Neural progenitor cell (in vitro differentiated cells): ENCODE data around the gene ANXA6. TPM values are rescaled to one million over a fixed set of nuclear protein-coding genes. Genes with fewer than 3 reads are reported as not detected.

ENCODE experiments used
- DNase-seq: peaks from one replicate; pipeline ENCODE4 v3.0.0-alpha.2; 2016; ENCODE audit warnings: low spot score
- H2AFZ ChIP-seq: fragments of 200-600 bp; sonication (generic); replicated peaks from 2 replicates; pipeline ENCODE4 v1.6.1; 2016; ENCODE audit warnings: antibody characterized with exemption
- H3F3A ChIP-seq: fragments of 200-600 bp; sonication (generic); 2 replicates; pipeline ENCODE4 v1.6.1; 2016; ENCODE audit warnings: antibody characterized with exemption, low read depth
- H3K27ac ChIP-seq: fragments of 200-600 bp; sonication (generic); 2 replicates; pipeline ENCODE4 v1.5.1; 2016; ENCODE audit warnings: mild to moderate bottlenecking
- H3K27me3 ChIP-seq: fragments of 200-600 bp; sonication (generic); 2 replicates; pipeline ENCODE4 v1.6.1; 2016; ENCODE audit warnings: mild to moderate bottlenecking, moderate library complexity
- H3K36me3 ChIP-seq: fragments of 200-600 bp; sonication (generic); 2 replicates; pipeline ENCODE4 v1.5.1; 2016
- H3K4me1 ChIP-seq: fragments of 200-600 bp; sonication (generic); 2 replicates; pipeline ENCODE4 v1.6.1; 2016; ENCODE audit warnings: mixed run types
- H3K4me2 ChIP-seq: fragments of 200-600 bp; sonication (generic); 2 replicates; pipeline ENCODE4 v1.6.1; 2016
- H3K4me3 ChIP-seq: fragments of 200-600 bp; sonication (generic); 2 replicates; pipeline ENCODE4 v1.5.1; 2016
- H3K79me2 ChIP-seq: fragments of 200-600 bp; sonication (generic); 2 replicates; pipeline ENCODE4 v1.6.1; 2016; ENCODE audit warnings: low read depth
- H3K9ac ChIP-seq: fragments of 200-600 bp; sonication (generic); 2 replicates; pipeline ENCODE4 v1.6.1; 2016
- H3K9me3 ChIP-seq: fragments of 200-600 bp; sonication (generic); 2 replicates; pipeline ENCODE4 v1.5.1; 2016; ENCODE audit warnings: low read depth
- H4K20me1 ChIP-seq: fragments of 200-600 bp; sonication (generic); 2 replicates; pipeline ENCODE4 v1.6.1; 2016; ENCODE audit warnings: low read depth
- H3K27ac Mint-ChIP-seq: 3 replicates; pipeline ENCODE4 v1.8.0; 2021; ENCODE audit warnings: mixed read lengths
- H3K27me3 Mint-ChIP-seq: 2 replicates; pipeline ENCODE4 v1.8.0; 2022; ENCODE audit warnings: low read depth, mild to moderate bottlenecking, inconsistent platforms, moderate library complexity, mixed read lengths; ENCODE audit not compliant: insufficient read depth
- H3K36me3 Mint-ChIP-seq: 3 replicates; pipeline ENCODE4 v1.8.0; 2021; ENCODE audit warnings: mixed read lengths
- H3K4me1 Mint-ChIP-seq: 3 replicates; pipeline ENCODE4 v1.8.0; 2021; ENCODE audit warnings: mixed read lengths
- H3K4me3 Mint-ChIP-seq: 3 replicates; pipeline ENCODE4 v1.8.0; 2021; ENCODE audit warnings: mild to moderate bottlenecking, moderate library complexity, mixed read lengths
- H3K9me3 Mint-ChIP-seq: 3 replicates; pipeline ENCODE4 v1.8.0; 2020; ENCODE audit warnings: mixed read lengths
- EZH2 ChIP-seq: fragments of 200-600 bp; sonication (generic); IDR thresholded peaks from 2 replicates; pipeline ENCODE4 v1.6.1; 2017; ENCODE audit warnings: antibody characterized with exemption, mild to moderate bottlenecking, moderate library complexity
- EZH2phosphoT487 ChIP-seq: fragments of 200-600 bp; sonication (generic); IDR thresholded peaks from 2 replicates; pipeline ENCODE4 v1.6.1; 2017; ENCODE audit warnings: antibody characterized with exemption
- total RNA-seq: library from RNA; depleted of rRNA; stranded (reverse); fragments of >200 nt; gene quantifications from 2 replicates; pipeline ENCODE4 v1.2.3, GENCODE V29; 2015; ENCODE audit warnings: low replicate concordance
- TF ChIP-seq, protein P1 (sequence below): fragments of 200-600 bp; sonication (generic); IDR thresholded peaks from 2 replicates; pipeline ENCODE4 v1.5.1; 2017; ENCODE audit warnings: antibody characterized with exemption, mild to moderate bottlenecking

ANXA6 gene
- total RNA-seq, 1 donor from 2014 or later = 97.6 TPM

DNA sequence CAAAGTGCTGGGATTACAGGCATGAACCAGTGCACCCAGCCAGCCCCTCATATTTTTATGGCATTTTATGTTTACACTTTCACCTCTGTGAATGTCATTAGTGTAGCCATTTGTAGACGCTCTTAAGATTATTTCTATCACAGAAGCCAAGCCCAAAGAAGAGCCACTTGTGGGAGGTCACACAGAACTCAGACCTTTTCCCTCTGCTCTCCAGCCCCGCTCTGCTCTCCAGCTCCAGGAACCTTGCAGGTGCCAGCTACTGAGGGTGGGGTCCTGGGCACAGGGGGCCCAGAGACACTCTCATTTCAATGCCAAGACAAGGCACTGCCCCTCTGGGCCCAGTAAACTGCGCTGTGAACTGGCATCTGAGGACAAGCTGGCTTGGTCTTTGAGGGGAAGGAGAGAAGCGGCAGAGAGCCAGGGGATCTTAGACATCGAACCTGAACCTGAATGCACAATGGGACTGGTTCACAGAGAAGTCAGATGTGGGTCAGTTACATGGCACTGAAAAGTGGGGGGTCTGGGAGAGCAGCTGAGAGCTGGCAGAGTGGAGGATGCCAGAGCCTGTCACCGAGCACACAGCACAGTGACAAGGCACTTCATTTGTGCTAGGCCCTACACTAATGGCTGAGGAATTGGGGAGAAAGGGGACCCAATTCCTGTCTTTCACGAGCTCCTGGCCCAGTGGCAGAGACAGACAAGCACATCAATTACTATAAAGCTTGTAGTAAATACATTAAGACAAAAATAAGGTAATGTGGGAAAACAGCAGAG is 16.7 kb downstream of the ANXA6 start:
- Histone ChIP-seq H3K4me2 (no peak overlapping the region), H3K9ac (no peak overlapping the region), H3K27ac (no peak overlapping the region), H3K36me3 (no peaks in the 10 kb centered on the region), H3K4me3 (no peak overlapping the region), H3K4me1 (peaks cover 7% of the 10 kb centered on the region), H3F3A (no peaks in the 10 kb centered on the region), H3K9me3 (no peaks in the 10 kb centered on the region), H4K20me1 (peaks cover 14% of the 10 kb centered on the region), H2AFZ (no peak overlapping the region), H3K79me2 (no peaks in the 10 kb centered on the region), H3K27me3 (no peaks in the 10 kb centered on the region)
- Mint-ChIP-seq H3K27ac (peak overlapping the region; percentile 59), H3K36me3 (peaks cover 33% of the 10 kb centered on the region), H3K4me1 (peaks cover 22% of the 10 kb centered on the region), H3K9me3 (no peaks in the 10 kb centered on the region), H3K4me3 (no peak overlapping the region), H3K27me3 (peaks cover 4% of the 10 kb centered on the region)
- TF ChIP-seq, protein P1, sequence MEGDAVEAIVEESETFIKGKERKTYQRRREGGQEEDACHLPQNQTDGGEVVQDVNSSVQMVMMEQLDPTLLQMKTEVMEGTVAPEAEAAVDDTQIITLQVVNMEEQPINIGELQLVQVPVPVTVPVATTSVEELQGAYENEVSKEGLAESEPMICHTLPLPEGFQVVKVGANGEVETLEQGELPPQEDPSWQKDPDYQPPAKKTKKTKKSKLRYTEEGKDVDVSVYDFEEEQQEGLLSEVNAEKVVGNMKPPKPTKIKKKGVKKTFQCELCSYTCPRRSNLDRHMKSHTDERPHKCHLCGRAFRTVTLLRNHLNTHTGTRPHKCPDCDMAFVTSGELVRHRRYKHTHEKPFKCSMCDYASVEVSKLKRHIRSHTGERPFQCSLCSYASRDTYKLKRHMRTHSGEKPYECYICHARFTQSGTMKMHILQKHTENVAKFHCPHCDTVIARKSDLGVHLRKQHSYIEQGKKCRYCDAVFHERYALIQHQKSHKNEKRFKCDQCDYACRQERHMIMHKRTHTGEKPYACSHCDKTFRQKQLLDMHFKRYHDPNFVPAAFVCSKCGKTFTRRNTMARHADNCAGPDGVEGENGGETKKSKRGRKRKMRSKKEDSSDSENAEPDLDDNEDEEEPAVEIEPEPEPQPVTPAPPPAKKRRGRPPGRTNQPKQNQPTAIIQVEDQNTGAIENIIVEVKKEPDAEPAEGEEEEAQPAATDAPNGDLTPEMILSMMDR = no peak
- no peak for DNase-seq

DNA sequence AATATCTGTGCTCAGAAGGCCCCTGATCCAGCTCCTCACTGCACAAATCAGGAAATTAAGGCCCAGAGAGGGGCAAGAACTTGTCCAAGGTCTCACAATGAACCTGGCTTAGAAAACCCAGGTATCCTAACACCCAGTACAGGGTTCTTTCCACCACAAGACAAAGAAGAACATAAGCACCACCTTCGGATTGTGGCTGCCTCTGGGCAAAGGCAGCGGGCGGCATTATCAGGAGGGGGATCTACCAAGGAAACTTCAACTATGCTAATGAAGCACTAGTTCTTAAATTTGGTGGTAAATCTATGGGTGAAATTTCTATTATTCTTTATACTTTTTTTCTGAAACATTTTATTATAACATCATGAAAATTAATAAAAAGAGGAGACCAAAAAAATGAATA is 17.9 kb downstream of the ANXA6 start:
- H3K4me1 Mint-ChIP-seq = peaks cover 16% of the 10 kb centered on the region
- no peaks in the 10 kb centered on the region for H3K36me3 ChIP-seq
- peaks cover 14% of the 10 kb centered on the region for H4K20me1 ChIP-seq

DNA sequence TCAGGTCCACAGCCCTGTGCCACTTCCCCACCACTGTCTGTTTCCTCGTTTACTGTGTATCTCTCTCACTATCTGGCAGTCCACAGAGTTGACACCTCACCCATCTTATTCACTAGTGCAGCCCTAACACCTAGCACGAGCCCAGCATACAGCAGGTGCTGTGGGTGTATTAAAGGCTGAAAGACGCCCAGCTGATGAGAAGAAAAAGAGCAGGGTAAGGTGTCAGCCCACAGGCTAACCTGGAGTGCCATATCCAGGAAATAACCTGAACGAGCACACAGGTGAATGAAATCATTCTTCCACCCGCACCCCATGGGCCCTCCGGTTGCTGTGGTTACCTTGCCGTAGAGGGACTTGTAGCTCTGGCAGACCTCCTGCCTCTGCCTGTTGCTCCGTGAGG is 18.6 kb downstream of the ANXA6 start:
- H3K27ac ChIP-seq = no peak overlapping the region
- peaks cover 3% of the 10 kb centered on the region for H3K27me3 Mint-ChIP-seq
- DNase-seq = no peak
- no peak overlapping the region for H3K27ac Mint-ChIP-seq
- H3K4me3 Mint-ChIP-seq = no peak overlapping the region
- no peaks in the 10 kb centered on the region for H3K27me3 ChIP-seq
- no peak overlapping the region for H3K4me2 ChIP-seq
- no peak overlapping the region for H3K9ac ChIP-seq
- peaks cover 14% of the 10 kb centered on the region for H4K20me1 ChIP-seq
- H3K79me2 ChIP-seq = no peaks in the 10 kb centered on the region
- H3K9me3 Mint-ChIP-seq = no peaks in the 10 kb centered on the region
- peaks cover 7% of the 10 kb centered on the region for H3K4me1 ChIP-seq
- no peaks in the 10 kb centered on the region for H3K9me3 ChIP-seq
- no peaks in the 10 kb centered on the region for H3F3A ChIP-seq
- H3K36me3 Mint-ChIP-seq = peaks cover 27% of the 10 kb centered on the region
- H3K4me3 ChIP-seq = no peak overlapping the region
- H2AFZ ChIP-seq = no peak overlapping the region
- TF ChIP-seq EZH2phosphoT487 = no peak
- TF ChIP-seq EZH2 = no peak
- TF ChIP-seq, protein P1 = no peak
- peaks cover 16% of the 10 kb centered on the region for H3K4me1 Mint-ChIP-seq
- H3K36me3 ChIP-seq = no peaks in the 10 kb centered on the region

More for the DNA sequence above, 17.9 kb downstream of the ANXA6 start:
- Histone ChIP-seq H3K27me3 (no peaks in the 10 kb centered on the region), H3K4me1 (peaks cover 7% of the 10 kb centered on the region), H3K9ac (no peak overlapping the region), H3F3A (no peaks in the 10 kb centered on the region), H3K4me2 (no peak overlapping the region), H2AFZ (no peak overlapping the region), H3K27ac (no peak overlapping the region), H3K79me2 (no peaks in the 10 kb centered on the region), H3K4me3 (no peak overlapping the region), H3K9me3 (no peaks in the 10 kb centered on the region)
- H3K9me3 Mint-ChIP-seq = no peaks in the 10 kb centered on the region
- TF ChIP-seq EZH2phosphoT487 = no peak
- TF ChIP-seq, protein P1 = no peak
- no peak for TF ChIP-seq EZH2
- peaks cover 30% of the 10 kb centered on the region for H3K36me3 Mint-ChIP-seq
- H3K4me3 Mint-ChIP-seq = no peak overlapping the region
- peak overlapping the region; percentile 14 for H3K27ac Mint-ChIP-seq
- no peak for DNase-seq
- peaks cover 3% of the 10 kb centered on the region for H3K27me3 Mint-ChIP-seq
